GM03348 (cell line): ENCODE data around the gene MTHFD1L.

ENCODE experiments used
- DNase-seq: peaks from one replicate; pipeline ENCODE4 v3.0.0; 2012; ENCODE audit warnings: low spot score

MTHFD1L gene

DNA sequence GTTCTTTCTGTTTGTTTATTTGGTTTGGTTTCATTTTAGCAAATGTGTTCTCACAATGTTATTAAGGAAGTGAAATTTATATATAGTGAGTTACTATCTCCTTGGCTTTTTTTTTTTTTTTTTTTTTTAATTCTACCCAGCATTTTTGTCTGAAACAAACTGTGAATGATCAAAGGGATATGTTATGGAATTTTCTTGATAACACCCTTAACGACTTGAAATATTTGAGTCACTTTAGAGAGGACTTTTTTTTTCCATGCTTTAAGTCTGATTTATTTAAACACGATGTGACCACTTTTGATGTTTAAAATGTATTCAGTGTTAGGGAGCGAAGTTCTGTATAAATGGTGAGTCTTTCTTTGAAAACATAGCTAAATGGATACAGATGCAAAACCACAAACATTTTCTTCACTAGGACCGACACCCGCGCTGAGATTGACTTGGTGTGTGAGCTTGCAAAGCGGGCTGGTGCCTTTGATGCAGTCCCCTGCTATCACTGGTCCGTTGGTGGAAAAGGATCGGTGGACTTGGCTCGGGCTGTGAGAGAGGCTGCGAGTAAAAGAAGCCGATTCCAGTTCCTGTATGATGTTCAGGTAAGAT, 149.7 kb downstream of the MTHFD1L start:
- no peak for DNase-seq

DNA sequence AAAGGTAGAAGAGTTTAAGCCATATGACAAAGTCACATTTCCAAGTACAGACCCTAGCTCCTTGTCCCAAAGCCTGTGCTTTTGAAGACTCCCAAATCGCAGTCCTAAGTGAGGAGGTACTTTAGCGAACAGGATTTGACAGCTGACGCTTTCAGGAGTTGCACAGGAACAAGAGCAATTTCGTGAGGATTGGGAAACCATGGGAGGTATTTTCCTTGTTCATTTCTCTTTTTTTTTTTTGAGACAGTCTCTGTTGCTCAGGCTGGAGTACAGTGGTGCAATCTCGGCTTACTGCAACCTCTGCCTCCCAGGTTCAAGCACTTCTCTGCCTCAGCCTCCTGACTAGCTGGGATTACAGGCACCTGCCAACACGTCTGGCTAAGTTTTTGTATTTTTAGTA, 150.6 kb downstream of the MTHFD1L start:
- DNase-seq = no peak

- no peak for DNase-seq
Measured at GRCh38 chr6:151018046-151018445, 152.5 kb downstream of the MTHFD1L start.

DNA sequence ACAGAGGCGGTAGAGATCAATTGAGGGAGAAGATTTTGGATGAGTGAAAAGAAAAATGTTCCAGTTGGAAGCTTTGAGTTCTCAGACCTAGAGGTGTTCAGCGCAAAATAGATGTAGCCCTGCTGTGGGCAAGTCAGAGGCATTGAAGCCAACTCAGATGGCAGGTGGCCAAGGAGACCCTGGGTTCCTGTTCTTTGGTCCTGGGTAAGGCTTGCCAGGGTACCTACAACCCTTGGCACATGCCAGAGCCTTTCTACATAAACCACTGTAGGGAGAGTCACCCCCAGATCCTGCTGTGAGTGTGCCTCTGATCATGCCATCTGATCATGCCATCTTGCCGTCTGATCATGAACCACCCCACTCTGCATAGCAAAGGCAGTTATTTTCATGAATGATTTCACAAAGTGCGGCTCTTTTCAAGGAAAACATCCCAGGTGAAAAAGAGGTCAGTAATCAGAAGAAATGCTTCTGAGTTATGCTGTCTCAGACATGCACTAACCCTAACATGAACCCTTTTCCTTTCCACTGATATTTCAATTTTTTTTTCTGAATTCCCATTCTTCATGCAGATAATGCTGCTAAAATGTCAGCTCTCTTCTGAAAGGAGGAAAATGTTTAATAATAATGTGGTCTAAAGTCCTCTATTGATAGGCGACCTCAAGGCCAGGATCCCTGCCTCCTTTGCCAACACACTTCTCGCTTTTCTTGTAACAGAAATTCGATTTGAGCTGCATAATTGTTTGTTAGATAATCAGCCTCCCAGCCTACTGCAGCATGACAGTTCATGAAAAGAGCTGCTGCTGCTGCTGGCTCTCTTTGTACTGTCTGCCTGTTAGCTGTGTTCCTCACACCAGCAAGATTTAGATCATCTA, 153.6 kb downstream of the MTHFD1L start:
- no peak for DNase-seq

- no peak for DNase-seq
Measured at GRCh38 chr6:151021896-151022295, 156.4 kb downstream of the MTHFD1L start.

DNA sequence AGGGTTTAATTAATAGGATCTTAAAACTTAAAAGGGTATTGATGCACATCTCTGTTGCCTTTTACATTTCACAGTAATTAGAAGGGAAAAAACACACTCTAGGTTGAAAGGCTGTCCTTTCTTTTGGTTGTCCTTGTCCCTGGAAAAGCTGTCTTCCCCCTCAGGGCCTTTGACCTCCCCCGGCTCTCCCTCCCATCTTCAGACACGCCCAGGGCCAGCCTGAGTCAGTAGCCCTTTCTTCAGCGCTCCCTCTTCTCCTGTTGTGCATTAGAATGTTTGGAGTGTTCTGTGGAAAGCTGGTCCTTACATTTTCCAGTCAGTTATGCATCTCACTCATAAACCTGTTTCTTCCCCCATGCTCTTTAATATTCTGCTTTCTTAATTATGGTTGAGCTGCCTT, 157.0 kb downstream of the MTHFD1L start:
- DNase-seq = no peak

GRCh38 chr6:151023342-151023741, 157.8 kb downstream of the MTHFD1L start:
- no peak for DNase-seq

DNA sequence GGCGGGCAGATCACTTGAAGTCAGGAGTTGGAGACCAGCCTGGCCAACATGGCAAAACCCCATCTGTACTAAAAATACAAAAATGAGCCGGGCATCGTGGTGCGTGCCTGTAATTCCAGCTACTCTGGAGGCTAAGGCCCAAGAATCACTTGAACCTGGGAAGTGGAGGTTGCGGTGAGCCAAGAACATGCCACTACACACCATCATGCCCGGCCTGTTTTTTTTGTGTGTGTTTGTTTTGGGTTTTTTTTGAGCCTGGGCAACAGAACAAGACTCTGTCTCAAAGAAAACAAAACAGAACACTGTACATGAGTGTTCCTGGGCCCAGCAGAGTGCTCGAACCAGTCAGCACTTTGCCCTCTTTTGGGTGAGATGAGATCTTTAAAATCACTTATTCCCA, 159.1 kb downstream of the MTHFD1L start:
- DNase-seq = no peak

DNA sequence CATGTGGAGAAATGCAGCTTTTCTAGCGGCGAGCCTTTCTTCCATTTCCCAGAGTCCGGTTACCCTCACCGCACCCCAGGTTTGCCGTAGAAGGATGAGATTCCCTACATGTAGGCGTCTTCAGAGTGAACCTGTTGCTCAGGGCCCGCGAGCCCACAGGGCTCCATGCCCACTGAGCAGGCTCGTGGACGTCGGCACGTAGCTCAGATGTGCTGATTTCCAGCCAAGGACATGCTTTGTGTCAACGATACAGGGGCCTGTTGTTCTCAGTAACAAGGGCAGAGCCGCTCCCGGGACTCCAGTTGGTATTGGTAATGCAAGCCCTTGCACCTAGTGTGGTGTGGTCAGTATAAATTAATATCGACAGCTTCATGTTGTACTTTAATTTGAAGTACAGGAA, 159.6 kb downstream of the MTHFD1L start:
- DNase-seq = no peak

DNA sequence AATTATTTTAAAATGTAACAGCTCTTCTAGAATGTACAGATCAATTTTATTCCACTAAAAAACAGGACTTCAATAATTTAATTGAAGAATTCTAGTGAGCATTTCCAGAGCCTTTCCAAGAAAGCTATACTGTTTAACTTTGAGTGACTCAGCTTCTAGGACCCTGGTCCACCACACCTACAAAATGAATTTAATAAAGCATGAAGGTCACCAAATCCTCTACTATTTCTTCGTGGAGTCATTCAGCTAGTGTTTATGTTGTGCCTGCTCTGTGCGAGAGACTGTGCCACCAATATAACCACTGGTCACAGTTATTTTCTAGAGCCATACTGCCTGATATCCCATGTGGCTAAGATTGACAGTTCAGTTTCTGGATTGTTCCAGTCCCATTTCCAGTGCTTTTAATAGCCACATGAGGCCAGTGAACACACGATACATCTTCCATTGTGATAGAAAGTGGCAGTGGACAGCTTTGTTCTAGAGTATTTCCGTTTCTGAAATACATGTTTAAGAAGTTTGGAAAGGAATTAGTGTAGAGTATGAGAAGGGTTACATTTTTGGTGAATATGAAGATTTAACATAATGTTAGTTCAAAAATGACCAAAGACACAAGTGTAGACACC, 160.7 kb downstream of the MTHFD1L start:
- DNase-seq = no peak

- DNase-seq = no peak
Measured at GRCh38 chr6:151027295-151027747, 161.8 kb downstream of the MTHFD1L start.

DNA sequence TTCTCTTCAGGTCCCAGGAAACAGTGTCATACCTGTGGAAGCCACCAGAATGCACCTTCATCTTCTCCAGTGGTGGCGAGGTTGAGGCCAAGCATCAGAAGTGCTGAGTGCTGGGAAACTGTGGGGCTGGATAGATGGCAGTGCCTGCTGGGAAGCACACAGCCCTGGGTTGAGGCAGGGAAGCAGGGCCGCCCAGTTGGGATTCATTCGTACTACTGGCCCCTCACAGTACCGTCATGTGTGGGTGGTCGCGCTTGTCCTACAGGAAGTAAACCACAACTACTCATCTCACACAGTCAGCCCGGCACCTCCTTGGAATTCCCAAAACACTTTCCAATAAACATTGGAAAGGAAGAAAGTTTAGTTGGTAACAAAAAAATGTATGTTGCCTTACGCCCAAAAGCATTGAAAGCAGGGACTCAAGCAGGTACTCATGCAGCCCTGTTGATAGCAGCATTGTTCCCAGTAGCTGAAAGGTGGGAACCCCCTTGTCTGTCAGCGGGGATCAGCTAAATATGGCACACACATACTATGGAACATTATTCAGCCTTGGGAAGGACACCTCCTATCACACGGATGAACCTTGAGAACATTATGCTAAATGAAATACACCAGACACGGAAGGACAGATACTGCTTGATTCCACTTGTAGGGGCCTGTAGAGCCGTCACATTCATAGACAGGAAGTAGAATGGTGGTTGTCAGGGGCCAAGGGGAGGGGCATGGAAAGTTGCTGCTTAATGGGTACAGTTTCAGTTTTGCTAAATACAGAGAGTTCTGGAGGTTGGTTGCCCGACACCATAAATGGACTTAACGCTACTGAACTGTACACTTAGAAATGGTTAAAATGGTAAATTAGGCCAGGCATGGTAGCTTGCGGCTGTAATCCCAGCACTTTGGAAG, 162.7 kb downstream of the MTHFD1L start:
- DNase-seq = no peak

DNA sequence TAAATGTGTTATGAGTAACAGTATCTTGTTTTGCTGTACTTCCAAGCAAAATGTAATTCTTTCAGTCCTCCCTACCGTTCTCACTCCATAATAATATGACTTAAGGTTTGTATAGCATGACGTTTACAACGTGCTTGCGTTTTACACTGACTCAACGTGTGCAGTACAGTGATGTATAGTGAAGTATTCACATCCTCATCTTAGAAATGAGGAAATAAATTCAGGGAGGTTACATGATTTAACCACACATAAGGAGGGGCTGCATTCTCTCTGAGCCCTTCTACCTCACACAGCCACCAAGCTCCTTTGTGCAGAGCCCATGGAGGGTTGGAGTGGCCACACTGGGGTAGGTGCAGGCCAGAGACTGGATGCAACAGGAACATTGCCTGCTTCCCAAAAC, 164.5 kb downstream of the MTHFD1L start:
- no peak for DNase-seq

- no peak for DNase-seq
Measured at GRCh38 chr6:151032034-151032433, 166.5 kb downstream of the MTHFD1L start.

DNA sequence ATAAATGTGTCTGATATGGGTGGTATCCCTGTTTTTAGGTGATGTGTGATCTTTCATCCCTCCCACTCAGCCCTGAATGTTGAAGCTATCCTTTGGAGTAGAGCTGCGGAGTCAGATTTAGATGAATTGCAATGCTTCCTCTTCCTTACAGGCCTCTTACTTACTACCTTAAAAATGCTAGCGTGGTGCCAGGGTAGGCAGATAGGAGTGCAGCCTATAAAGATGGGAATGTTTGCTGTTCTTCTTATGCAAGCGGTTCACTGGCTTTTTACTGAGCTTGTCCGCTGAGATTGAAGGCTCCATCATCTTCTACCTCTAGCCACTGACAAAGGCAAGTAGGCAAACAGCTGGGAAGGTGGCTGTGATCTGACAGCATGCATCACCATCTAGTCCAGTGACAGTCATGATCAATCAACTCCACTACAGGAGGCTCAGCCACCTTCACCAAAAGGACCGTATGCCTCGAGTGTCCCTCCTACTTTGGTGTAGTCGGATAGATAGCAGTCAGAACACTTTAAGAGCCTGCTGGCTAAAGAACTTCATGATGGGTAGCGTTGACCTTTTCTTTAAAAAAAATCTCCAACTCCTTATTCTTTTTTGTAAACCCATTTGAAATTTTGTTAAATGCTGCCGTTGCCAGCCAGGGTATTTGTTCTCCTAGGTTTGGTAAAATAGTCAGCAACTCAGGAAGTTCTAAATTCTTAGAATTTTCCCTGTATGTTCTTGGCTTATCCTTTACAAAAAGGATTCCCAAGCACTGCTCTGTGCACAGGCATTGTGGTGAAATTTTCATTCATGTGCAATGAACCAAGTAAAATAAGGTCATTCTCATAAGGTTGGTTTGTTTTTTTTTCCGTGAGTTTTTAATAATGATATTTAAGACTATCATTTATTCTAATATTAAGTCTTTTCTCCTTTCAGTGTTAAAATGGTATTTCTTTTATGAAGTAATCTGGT, 169.6 kb downstream of the MTHFD1L start:
- no peak for DNase-seq

DNA sequence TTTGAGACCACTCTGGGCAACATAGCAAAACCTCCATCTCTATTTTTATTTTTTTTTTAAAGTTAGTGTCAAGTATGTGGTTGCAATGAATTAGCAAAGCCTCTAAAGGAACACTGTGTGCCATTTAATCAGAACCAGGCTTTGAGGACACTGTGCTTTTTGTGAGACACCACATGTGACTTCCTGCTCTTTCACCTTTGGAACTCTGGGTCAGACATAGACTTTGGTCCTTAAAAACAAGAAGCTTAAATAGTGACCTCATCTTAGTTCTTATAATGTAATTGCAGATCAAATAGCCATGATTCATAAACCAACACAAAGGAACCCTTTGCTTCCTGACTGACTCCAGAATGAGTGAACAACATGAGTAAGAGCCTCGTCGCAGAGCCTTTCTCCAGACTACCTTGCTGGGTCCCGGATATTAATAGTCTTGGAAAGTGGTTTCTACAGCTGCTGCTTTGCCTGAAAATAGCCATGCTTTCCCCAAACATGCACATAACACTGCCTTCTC, 170.8 kb downstream of the MTHFD1L start:
- DNase-seq = peak; percentile 50

DNA sequence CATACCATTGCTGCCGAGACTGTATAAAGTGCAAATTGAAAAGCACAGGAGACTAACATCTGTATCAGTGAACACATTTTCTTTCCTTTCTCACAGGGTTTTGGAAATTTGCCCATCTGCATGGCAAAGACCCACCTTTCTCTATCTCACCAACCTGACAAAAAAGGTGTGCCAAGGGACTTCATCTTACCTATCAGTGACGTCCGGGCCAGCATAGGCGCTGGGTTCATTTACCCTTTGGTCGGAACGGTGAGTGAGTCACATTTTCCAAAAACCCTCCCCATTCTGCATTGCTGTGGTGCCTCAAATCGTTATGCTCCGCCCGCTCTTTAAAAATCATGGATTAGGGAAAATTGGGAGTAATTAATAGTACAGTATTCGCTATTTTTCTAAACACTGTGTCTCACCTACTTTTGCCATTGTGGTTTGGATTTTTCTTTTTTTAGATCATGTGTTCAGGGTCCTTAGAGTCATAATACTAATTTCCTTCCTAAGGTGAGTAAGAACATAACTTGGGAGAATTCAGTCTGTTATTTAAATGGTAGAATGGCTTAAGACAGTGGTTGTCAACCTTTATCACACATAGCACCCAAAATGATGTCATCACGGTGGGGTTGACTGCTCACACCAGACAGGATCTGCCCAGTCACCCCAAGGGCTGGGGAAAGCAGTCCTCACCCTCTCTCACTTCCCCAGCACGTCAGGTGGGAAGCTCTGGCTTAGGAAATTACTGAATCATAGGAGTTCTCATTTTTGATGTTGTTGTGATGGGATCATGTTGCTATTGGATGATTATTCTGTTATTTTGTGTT, 171.6 kb downstream of the MTHFD1L start:
- no peak for DNase-seq

DNA sequence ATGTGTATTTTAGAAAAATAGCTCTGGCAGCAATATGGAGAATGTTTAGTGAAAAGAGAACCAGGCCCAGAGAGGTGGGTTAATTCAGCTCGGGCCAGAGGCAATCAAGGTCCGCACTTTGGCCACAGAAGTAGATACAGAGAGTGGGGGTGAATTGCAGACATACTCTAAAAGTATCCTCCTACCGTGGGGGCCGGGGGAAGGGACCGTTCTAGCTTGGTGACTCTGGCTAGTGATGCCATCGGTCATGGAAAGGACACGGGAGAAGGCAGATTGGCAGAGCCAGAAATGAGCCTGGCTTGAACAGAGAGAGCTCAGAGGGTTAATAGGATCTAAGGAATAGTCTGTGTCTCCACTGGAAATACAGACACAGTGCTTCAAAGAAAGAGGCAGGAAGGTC, 173.1 kb downstream of the MTHFD1L start:
- DNase-seq = no peak

- DNase-seq = peak; percentile 71
Measured at GRCh38 chr6:151040888-151041521, 175.5 kb downstream of the MTHFD1L start.
